GM12875 (cell line): ENCODE results near the gene MAN2B2.

Experiments
- H3K4me3 ChIP-seq: one replicate; pipeline ENCODE4 v1.5.1; 2011; ENCODE audit warnings: low read depth, low read length, control low read depth
- CTCF ChIP-seq: IDR thresholded peaks from 2 replicates; pipeline ENCODE4 v1.5.1; 2011; ENCODE audit warnings: low read depth, mild to moderate bottlenecking, control low read depth, inconsistent platforms, low read length, moderate library complexity, borderline replicate concordance; ENCODE audit not compliant: insufficient read depth

The MAN2B2 gene

GRCh38 chr4:6655924-6656323, 80.9 kb downstream of the MAN2B2 start:
- TF ChIP-seq CTCF = no peak
- no peak overlapping the region for H3K4me3 ChIP-seq

GRCh38 chr4:6657242-6658208, 82.5 kb downstream of the MAN2B2 start:
- no peak overlapping the region for H3K4me3 ChIP-seq
- no peak for TF ChIP-seq CTCF

- no peak for TF ChIP-seq CTCF
- no peak overlapping the region for H3K4me3 ChIP-seq
These were observed 83.2 kb downstream of the MAN2B2 start for GRCh38 chr4:6658209-6658595.

GRCh38 chr4:6658597-6659075, 83.6 kb downstream of the MAN2B2 start:
- no peak overlapping the region for H3K4me3 ChIP-seq
- no peak for TF ChIP-seq CTCF

GRCh38 chr4:6659897-6660296, 84.9 kb downstream of the MAN2B2 start:
- TF ChIP-seq CTCF = no peak
- no peak overlapping the region for H3K4me3 ChIP-seq

GRCh38 chr4:6660430-6660829, 85.4 kb downstream of the MAN2B2 start:
- TF ChIP-seq CTCF = no peak
- H3K4me3 ChIP-seq = no peak overlapping the region

- TF ChIP-seq CTCF = no peak
- no peak overlapping the region for H3K4me3 ChIP-seq
These were observed 87.6 kb downstream of the MAN2B2 start for GRCh38 chr4:6662591-6662990.
